ENCODE results near the gene ARHGEF28. TPM values are rescaled to one million over a fixed set of nuclear protein-coding genes. Genes with fewer than 3 reads are reported as not detected.

ARHGEF28 gene
- total and polyA plus RNA-seq, 2 of the 4 experiments (the other 2 are of a cell fraction): 3.6 to 16.0 TPM

DNA sequence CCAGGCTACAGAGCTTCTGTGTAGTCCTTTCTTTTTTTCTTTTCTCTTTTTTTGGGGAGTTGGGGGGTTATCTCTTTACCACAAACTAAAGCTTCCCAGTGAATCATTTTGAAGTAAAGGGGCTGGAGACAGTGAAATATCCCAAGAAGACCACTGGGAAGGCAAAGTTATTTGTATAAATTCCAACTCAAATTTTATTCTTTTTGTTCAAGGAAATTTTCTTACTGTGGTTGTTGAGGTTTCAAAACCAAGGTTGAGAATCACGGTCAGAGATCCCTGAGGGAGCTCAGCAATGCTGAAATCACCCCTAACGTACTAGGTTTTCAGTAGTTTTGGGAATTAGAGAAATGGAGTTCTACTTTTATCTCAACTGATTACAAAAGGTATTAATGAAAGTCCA, 175.7 kb downstream of the ARHGEF28 start:
- no TSS peak for BruUV-seq (replicated peaks)
- Histone ChIP-seq H3K14ac (replicated peaks; ENCODE audit: low read depth, low read length) (no peak overlapping the region), H3K23ac (ENCODE audit: low read depth, low read length) (no peak overlapping the region), H3K4me1 (ENCODE audit: control insufficient read depth, insufficient read depth, low read length) (peaks cover 6% of the 10 kb centered on the region), H3K9ac (ENCODE audit: low read depth, low read length) (no peak overlapping the region), H3K79me1 (ENCODE audit: low read depth in 1 of 2, low read length in 2 of 2) (peaks cover 2 to 14% of the 10 kb centered on the region in 2 experiments; a peak in 3 of 4 replicates), H3K9me3 (ENCODE audit: control insufficient read depth, insufficient read depth, low read length) (no peaks in the 10 kb centered on the region), H4K91ac (ENCODE audit: insufficient read depth, low read depth, low read length) (peak overlapping the region; percentile 40; the same call in 1 of the 2 replicates), H3K18ac (ENCODE audit: low read depth, low read length) (peak overlapping the region; percentile 31; the same call in 1 of the 2 replicates), H4K20me1 (ENCODE audit: insufficient read depth, low read length) (no peaks in the 10 kb centered on the region), H2AK9ac (replicated peaks; ENCODE audit: low read depth, low read length, poor library complexity) (no peak overlapping the region), H2AK5ac (ENCODE audit: low read depth, low read length) (no peak overlapping the region; the same call in 1 of the 2 replicates), H2BK120ac (ENCODE audit: low read depth, low read length) (no peak overlapping the region), H3K27me3 (ENCODE audit: control insufficient read depth, insufficient read depth, low read length) (no peaks in the 10 kb centered on the region), H2BK5ac (ENCODE audit: low read depth, low read length, poor library complexity, severe bottlenecking) (no peak overlapping the region), H3K4ac (ENCODE audit: low read depth, low read length) (no peak overlapping the region), H3K27ac (ENCODE audit: insufficient read depth, low read length) (no peak overlapping the region), H3K9me1 (ENCODE audit: insufficient read depth, low read length) (peaks cover 7% of the 10 kb centered on the region), H4K8ac (ENCODE audit: low read depth in 2 of 2, low read length in 2 of 2) (no peak overlapping the region), H4K5ac (ENCODE audit: low read depth, low read length) (no peak overlapping the region), H3K56ac (ENCODE audit: extremely low read depth, insufficient read depth, low read length) (no peak overlapping the region), H3K4me2 (ENCODE audit: low read depth, low read length) (no peak overlapping the region), H2BK15ac (ENCODE audit: low read depth, low read length) (no peak overlapping the region; the same call in 2 of the 3 replicates), H3K36me3 (ENCODE audit: control insufficient read depth, insufficient read depth, low read length) (no peaks in the 10 kb centered on the region), H2BK20ac (ENCODE audit: low read depth, low read length) (no peak overlapping the region), H3K4me3 (ENCODE audit: insufficient read depth, low read depth, low read length) (no peak overlapping the region), H2AFZ (replicated peaks; ENCODE audit: low read length, poor library complexity) (no peak overlapping the region)
- TF ChIP-seq NFE2L2 (IDR thresholded peaks at IDR 0.05; ENCODE audit: low read depth, low read length) (no peak), POLR2A (IDR thresholded peaks at IDR 0.05; ENCODE audit: low read depth, low read length) (no peak), MAFK (IDR thresholded peaks at IDR 0.05; ENCODE audit: low read depth, low read length) (no peak), MAZ (IDR thresholded peaks at IDR 0.05; ENCODE audit: borderline replicate concordance, low read depth, low read length) (no peak), RFX5 (IDR thresholded peaks at IDR 0.05; ENCODE audit: low read depth, low read length) (no peak), CEBPB (IDR thresholded peaks at IDR 0.05; ENCODE audit: low read depth, low read length) (no peak), CHD1 (IDR thresholded peaks at IDR 0.05; ENCODE audit: low read depth, low read length) (no peak)
- TF ChIP-seq, protein P1, sequence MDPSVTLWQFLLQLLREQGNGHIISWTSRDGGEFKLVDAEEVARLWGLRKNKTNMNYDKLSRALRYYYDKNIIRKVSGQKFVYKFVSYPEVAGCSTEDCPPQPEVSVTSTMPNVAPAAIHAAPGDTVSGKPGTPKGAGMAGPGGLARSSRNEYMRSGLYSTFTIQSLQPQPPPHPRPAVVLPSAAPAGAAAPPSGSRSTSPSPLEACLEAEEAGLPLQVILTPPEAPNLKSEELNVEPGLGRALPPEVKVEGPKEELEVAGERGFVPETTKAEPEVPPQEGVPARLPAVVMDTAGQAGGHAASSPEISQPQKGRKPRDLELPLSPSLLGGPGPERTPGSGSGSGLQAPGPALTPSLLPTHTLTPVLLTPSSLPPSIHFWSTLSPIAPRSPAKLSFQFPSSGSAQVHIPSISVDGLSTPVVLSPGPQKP (IDR thresholded peaks at IDR 0.05; ENCODE audit: borderline replicate concordance, low read depth, low read length): no peak
- TF ChIP-seq, protein P2, sequence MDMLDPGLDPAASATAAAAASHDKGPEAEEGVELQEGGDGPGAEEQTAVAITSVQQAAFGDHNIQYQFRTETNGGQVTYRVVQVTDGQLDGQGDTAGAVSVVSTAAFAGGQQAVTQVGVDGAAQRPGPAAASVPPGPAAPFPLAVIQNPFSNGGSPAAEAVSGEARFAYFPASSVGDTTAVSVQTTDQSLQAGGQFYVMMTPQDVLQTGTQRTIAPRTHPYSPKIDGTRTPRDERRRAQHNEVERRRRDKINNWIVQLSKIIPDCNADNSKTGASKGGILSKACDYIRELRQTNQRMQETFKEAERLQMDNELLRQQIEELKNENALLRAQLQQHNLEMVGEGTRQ (IDR thresholded peaks at IDR 0.05; ENCODE audit: low read depth, low read length): no peak
- dilution Hi-C loops (cut with HindIII; ENCODE audit: low sequenced_read_pairs, unreplicated experiment): no loop called here
- ATAC-seq (ENCODE audit: low read depth) (no peak), DNase-seq (no peak)
- ChIA-PET CTCF (interaction anchor here (0.8 kb wide), 1 partner anchor 32 kb away, joined by 5 read pairs; no protein-coding TSS in a partner anchor), POLR2A (ENCODE audit: unreplicated experiment) (no interaction called here)
- in situ Hi-C loops (cut with MboI; ENCODE audit: low sequenced_read_pairs): no loop called here
- WGBS, 2 experiments (ENCODE audit: extremely low coverage in 2 of 2, insufficient read length in 1 of 2): no CpG with 5 or more reads among the region's 2 CpGs
- intact Hi-C loops (cut with micrococcal nuclease): no loop called here
